IPS-15b (cell line): ENCODE measurements around the gene FFAR1.

Source experiments
- H3K27me3 ChIP-seq: one replicate; pipeline ENCODE4 v1.6.1; 2013; ENCODE audit warnings: low read length; ENCODE audit not compliant: control insufficient read depth, insufficient read depth
- H3K36me3 ChIP-seq: one replicate; pipeline ENCODE4 v1.6.1; 2013; ENCODE audit warnings: low read length; ENCODE audit not compliant: control insufficient read depth, insufficient read depth
- H3K4me1 ChIP-seq: one replicate; pipeline ENCODE4 v1.6.1; 2013; ENCODE audit warnings: mild to moderate bottlenecking, low read length; ENCODE audit not compliant: control insufficient read depth, insufficient read depth
- H3K4me3 ChIP-seq: one replicate; pipeline ENCODE4 v1.5.1; 2013; ENCODE audit warnings: low read depth, low read length
- H3K9ac ChIP-seq: one replicate; pipeline ENCODE4 v1.6.1; 2013; ENCODE audit warnings: low read depth, mild to moderate bottlenecking, low read length
- H3K9me3 ChIP-seq: one replicate; pipeline ENCODE4 v1.6.1; 2013; ENCODE audit warnings: mild to moderate bottlenecking, low read length; ENCODE audit not compliant: control insufficient read depth, insufficient read depth

The FFAR1 gene

DNA sequence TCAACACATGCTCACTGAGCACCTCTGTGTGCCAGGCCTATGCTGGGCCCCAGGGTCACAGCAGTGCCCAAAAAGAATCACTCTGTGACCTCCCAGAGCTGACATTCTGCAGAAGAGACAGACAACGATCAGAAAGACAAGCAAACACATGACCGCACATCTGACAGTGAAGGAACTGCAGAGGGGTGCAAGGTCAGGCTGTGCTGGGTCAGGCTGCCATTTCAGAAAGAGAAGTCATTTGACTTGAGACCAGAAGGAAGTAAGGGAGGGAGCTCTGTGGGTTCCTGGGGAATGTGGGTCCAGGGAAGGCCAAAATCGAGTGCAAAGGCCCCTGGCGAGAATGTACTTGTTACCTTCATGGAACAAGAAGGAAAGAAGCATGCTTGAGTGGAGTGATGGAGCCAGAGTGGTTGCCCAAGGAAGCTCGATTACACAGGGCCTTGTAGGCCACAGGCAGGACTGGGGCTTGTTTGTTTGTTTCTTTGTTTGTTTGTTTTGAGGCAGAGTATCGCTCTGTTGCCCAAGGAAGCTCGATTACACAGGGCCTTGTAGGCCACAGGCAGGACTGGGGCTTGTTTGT, 30.1 kb upstream of the FFAR1 start:
- no peak overlapping the region for H3K4me3 ChIP-seq
- no peaks in the 10 kb centered on the region for H3K27me3 ChIP-seq
- no peak overlapping the region for H3K9ac ChIP-seq
- H3K4me1 ChIP-seq = no peaks in the 10 kb centered on the region
- no peaks in the 10 kb centered on the region for H3K36me3 ChIP-seq
- peaks cover 4% of the 10 kb centered on the region for H3K9me3 ChIP-seq

DNA sequence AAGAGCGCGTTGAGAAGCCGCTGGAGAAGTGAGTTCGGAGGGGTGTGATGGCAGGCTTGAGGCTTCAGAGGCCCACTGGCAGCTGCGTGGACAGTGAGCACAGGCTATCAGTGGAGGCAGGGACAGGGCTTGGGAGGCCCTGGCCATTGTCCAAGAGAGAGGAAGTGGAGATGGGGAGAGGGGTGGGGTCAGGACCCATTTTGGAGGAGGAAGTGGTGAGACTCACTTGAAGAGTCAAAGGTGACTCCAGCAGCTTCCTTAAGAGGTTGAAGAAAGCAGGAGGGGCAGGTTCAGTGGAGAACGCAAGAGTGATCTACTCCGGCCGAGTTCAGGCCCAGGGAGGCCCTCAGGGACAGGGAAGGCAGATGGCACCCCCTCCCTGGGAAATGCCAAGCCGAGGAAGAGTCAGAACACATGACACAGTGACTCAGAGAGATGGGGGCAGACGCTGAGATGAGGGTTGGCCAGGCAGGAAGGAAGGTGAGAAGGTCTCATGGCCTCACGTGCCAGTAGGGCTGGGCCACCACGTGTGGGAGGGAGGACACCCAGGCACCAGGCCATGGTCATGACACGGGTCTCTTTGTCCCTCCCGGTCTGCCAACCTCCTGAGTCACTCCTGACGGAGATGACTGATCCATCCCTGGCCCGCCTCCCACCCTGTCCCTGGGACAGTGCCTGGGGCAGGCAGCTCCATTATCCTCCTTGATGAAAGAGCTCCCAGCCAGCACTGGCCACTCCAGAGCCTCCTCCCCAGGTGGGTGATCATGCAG, 28.8 kb upstream of the FFAR1 start:
- no peaks in the 10 kb centered on the region for H3K4me1 ChIP-seq
- H3K9ac ChIP-seq = no peak overlapping the region
- no peak overlapping the region for H3K4me3 ChIP-seq
- H3K36me3 ChIP-seq = no peaks in the 10 kb centered on the region
- peaks cover 4% of the 10 kb centered on the region for H3K9me3 ChIP-seq
- no peaks in the 10 kb centered on the region for H3K27me3 ChIP-seq

DNA sequence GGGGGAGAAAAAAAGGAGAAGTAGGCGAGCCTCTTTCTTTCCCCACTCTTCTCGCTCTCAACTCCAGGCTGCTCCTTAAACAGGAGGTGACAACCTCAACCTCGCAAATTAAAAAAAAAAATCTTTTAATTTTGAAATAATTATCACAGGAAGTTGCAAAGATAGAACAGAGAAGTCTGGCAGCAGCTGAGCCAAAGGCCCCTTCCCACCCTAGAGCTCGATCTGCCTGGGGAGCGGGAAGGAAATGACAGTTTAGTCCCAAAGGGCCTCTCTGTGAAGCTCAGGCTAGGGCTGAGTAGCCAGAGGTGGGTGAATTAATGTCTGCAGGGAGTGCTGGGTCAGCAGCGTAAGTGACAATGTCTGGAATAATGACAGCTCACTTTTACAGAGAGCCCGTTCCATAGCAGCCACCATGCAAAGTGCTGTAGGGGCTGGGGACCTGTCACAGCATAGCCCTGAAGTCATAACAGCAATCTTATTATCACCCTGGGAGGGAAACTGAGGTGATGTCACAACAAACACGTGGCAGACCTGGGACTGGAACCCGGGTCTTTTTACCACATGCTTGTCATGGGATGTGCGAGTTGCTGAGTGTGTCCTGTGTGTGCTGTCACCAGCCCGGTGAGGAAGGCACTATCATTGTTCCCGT, 27.5 kb upstream of the FFAR1 start:
- Histone ChIP-seq H3K4me3 (no peak overlapping the region), H3K9me3 (peaks cover 4% of the 10 kb centered on the region), H3K36me3 (no peaks in the 10 kb centered on the region), H3K4me1 (no peaks in the 10 kb centered on the region), H3K9ac (no peak overlapping the region), H3K27me3 (no peaks in the 10 kb centered on the region)

DNA sequence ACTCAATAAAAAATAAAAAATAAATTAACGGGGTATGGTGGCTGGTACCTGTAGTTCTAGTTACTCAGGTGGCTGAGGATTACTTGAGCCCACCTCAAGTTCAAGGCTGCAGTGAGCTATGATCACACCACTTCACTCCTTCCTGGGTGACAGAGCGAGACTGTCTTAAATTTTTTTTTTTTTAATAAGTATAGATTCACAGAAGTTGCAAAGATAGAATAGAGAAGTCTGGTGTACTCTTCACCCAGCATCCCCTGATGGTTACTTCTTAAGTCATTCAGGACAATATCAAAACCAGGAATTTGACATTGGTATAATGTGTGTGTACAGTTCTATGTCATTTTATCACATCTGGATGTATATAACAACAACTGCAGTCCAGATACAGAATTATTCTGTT, 26.4 kb upstream of the FFAR1 start:
- H3K4me3 ChIP-seq = no peak overlapping the region
- peaks cover 4% of the 10 kb centered on the region for H3K9me3 ChIP-seq
- no peaks in the 10 kb centered on the region for H3K27me3 ChIP-seq
- H3K36me3 ChIP-seq = no peaks in the 10 kb centered on the region
- H3K9ac ChIP-seq = no peak overlapping the region
- no peaks in the 10 kb centered on the region for H3K4me1 ChIP-seq

DNA sequence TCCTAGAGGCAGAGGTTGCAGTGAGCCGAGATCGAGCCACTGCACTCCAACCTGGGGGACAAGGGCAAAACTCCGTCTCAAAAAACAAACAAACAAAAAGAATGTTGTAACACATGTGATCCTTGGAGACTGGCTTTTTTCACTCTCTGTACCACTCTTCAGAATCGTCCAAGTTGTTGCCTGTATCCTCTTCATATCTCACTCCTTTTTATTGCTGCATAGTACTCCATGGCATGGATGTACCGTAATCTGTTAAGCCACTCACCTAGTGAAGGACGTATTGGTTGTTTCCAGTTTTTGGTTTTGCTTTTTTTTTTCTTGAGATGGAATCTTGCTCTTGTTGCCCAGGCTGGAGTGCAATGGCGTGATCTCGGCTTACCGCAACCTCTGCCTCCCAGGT, 25.7 kb upstream of the FFAR1 start:
- Histone ChIP-seq H3K4me3 (no peak overlapping the region), H3K4me1 (no peaks in the 10 kb centered on the region), H3K9me3 (peaks cover 4% of the 10 kb centered on the region), H3K27me3 (no peaks in the 10 kb centered on the region), H3K36me3 (no peaks in the 10 kb centered on the region), H3K9ac (no peak overlapping the region)

DNA sequence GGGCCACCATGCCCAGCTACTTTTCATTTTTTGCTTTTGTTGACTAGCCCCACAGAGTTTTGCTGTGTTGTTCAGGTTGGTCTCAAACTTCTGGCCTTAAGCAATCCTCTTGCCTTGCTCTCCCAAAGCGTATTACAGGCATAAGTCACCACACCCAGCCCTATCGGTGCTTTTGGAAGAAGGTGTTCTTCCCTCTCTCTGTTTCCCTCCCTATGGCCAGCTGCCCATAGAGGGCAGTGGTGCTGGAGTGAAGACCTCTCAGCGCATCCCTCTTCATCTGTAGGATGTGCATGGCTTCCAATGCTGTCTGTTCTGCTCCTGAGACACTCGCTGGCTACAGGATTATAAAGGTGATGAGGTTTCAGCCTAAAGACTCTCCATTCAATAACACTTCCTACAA, 20.1 kb upstream of the FFAR1 start:
- H3K4me1 ChIP-seq = no peaks in the 10 kb centered on the region

DNA sequence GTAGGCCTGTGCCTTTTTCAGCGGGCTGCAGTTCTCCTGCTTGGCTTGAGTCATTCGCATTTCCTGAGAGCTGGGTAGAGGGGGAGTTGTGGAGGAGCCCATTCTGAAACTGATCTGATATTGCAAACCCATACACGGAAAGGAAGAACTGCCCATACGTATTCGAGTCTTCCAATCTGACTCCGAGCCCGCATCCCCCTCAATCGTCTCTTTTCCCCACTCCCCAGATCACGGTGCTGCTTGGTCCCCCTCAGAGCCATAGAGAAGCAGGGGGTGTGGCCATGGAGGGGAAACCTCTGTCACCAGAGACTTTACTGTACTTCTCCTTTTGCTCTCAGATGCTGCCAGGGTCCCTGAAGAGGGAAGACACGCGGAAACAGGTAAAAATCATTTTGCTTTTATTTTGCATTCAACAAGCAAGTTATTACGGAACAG, 18.8 kb upstream of the FFAR1 start, which contains the start of gene CD22:
Gene CD22 (plus strand): TSS at position 337 of the 435 bp plus-strand sequence. CDS start 2,854 bp downstream, outside the sequence.
- H3K9me3 ChIP-seq = no peaks in the 10 kb centered on the region
- H3K4me1 ChIP-seq = no peaks in the 10 kb centered on the region
- H3K36me3 ChIP-seq = no peaks in the 10 kb centered on the region
- H3K27me3 ChIP-seq = no peaks in the 10 kb centered on the region
- no peak within 1 kb of the TSS for H3K4me3 ChIP-seq
- H3K9ac ChIP-seq = no peak within 1 kb of the TSS

More for the DNA sequence above, 20.1 kb upstream of the FFAR1 start:
- Histone ChIP-seq H3K36me3 (no peaks in the 10 kb centered on the region), H3K9ac (no peak overlapping the region), H3K9me3 (no peaks in the 10 kb centered on the region), H3K4me3 (no peak overlapping the region), H3K27me3 (no peaks in the 10 kb centered on the region)

DNA sequence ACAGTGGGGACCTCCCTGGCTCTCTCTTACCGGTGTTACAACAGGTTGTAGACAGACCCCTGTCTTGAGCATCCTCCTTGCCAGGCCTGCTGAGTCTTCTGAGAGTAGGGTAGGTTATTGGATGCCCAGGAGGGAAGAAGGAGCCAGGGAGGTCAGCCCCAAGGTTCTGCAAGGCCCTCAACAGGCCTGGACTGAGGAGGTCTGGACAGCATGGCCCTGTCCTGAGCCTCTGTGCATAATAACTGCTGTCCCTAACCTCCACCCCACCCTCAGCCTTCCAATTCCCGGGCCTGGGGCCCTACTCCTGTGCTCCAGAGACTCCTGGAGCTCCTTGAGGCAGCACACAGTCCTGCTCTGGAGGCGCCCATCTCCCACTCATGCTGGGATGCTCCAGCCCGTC, 18.4 kb upstream of the FFAR1 start:
- H3K4me1 ChIP-seq = no peaks in the 10 kb centered on the region
- H3K4me3 ChIP-seq = no peak overlapping the region
- no peaks in the 10 kb centered on the region for H3K9me3 ChIP-seq
- H3K27me3 ChIP-seq = no peaks in the 10 kb centered on the region
- H3K36me3 ChIP-seq = no peaks in the 10 kb centered on the region
- no peak overlapping the region for H3K9ac ChIP-seq

DNA sequence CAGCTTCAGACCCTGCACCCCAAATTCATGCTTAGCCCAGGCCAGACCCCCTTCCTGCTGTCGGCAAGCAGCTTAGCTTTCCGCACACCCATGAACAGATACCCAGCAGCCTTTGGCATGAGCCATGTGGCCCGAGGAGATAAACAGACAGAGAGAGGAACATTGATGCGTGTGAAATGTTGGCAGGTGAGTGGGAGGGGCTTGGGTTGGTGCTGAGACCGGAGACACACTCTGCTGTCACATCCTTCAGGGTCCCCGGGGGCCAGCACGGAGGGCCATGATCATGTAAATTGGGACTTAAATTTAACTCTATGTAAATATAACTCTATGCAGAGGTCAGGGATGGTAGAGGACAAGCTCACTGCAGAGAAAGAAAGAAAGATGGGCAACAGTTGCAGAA, 17.2 kb upstream of the FFAR1 start:
- H3K9me3 ChIP-seq = no peaks in the 10 kb centered on the region
- H3K4me3 ChIP-seq = no peak overlapping the region
- no peak overlapping the region for H3K9ac ChIP-seq
- no peaks in the 10 kb centered on the region for H3K36me3 ChIP-seq
- no peaks in the 10 kb centered on the region for H3K4me1 ChIP-seq
- no peaks in the 10 kb centered on the region for H3K27me3 ChIP-seq

DNA sequence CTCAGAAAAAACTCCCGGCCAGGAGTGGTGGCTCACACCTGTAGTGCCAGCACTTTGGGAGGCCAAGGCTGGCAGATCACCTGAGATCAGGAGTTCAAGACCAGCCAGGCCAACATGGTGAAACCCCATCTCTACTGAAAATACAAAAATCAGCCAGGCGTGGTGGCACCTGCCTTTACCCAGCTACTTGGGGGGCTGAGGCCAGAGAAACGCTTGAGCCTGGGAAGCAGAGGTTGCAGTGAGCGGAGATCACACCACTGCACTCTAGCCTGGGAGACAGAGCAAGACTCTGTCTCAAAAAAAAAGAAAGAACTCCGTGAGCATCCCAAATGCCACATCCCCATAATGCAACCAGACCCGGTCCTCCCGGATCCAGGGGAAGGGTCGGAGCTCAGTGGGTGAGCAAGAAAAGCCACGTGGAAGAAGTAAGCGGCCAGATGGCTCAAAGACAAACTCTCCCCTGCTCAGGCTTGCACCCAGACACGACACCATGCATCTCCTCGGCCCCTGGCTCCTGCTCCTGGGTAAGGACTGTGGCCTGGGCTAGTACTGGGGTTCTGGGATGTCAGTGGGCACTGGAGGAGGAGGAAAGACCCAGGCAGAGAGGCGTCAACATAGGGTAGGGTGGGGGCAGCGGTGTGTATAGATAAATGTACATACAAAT, 16.0 kb upstream of the FFAR1 start:
- no peaks in the 10 kb centered on the region for H3K36me3 ChIP-seq
- no peak overlapping the region for H3K9ac ChIP-seq
- H3K9me3 ChIP-seq = no peaks in the 10 kb centered on the region
- no peaks in the 10 kb centered on the region for H3K4me1 ChIP-seq
- H3K27me3 ChIP-seq = no peaks in the 10 kb centered on the region
- no peak overlapping the region for H3K4me3 ChIP-seq

DNA sequence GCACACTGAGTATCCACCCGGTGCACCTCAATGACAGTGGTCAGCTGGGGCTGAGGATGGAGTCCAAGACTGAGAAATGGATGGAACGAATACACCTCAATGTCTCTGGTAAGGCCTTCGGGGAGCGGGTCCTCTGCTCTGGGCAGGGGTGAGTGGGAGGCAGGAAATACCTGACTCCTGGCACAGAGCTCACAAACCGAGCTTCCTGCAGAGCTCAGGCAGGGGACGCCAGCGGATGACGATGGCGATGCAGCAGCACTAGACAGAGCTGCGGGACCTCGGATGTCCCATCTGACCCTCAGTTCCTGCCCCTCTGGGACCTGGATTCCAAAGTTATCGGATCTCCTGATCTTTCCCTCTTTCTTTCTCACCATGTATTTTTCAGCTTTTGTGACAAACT, 14.9 kb upstream of the FFAR1 start:
- H3K27me3 ChIP-seq = no peaks in the 10 kb centered on the region
- H3K36me3 ChIP-seq = no peaks in the 10 kb centered on the region
- no peaks in the 10 kb centered on the region for H3K4me1 ChIP-seq
- H3K9me3 ChIP-seq = no peaks in the 10 kb centered on the region
- no peak overlapping the region for H3K4me3 ChIP-seq
- H3K9ac ChIP-seq = no peak overlapping the region
